Measurements from ENCODE around the gene SBF2.

Gene SBF2

DNA sequence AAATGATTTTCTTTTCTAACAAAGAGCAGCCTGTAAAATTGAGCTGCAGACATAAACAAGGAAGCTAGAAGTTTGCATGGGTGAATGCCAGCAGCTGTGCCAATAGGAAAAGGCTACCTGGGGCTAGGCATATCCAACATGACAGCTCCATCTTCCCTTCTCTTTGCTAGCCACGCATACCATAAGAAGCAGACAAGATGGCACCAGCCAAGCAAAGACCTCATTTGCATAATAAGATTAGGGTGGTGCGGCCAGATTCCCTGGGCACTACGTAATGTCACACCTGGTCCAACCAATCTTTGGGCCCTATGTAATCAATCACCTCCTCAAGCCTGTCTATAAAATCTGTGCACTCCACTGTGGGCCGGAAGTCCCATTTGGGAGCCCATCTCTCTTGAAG lies 521.8 kb downstream of the SBF2 start:
- peak; percentile 26 for DNase-seq
- TF ChIP-seq, protein P1, sequence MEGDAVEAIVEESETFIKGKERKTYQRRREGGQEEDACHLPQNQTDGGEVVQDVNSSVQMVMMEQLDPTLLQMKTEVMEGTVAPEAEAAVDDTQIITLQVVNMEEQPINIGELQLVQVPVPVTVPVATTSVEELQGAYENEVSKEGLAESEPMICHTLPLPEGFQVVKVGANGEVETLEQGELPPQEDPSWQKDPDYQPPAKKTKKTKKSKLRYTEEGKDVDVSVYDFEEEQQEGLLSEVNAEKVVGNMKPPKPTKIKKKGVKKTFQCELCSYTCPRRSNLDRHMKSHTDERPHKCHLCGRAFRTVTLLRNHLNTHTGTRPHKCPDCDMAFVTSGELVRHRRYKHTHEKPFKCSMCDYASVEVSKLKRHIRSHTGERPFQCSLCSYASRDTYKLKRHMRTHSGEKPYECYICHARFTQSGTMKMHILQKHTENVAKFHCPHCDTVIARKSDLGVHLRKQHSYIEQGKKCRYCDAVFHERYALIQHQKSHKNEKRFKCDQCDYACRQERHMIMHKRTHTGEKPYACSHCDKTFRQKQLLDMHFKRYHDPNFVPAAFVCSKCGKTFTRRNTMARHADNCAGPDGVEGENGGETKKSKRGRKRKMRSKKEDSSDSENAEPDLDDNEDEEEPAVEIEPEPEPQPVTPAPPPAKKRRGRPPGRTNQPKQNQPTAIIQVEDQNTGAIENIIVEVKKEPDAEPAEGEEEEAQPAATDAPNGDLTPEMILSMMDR (IDR thresholded peaks at IDR 0.05; ENCODE audit: low read depth, low read length) = no peak
- Histone ChIP-seq H3K4me3 (ENCODE audit: low read depth, low read length) (no peak overlapping the region), H3K9me3 (ENCODE audit: severe bottlenecking) (no peaks in the 10 kb centered on the region), H3K27ac (no peak overlapping the region), H3K36me3 (no peaks in the 10 kb centered on the region), H3K27me3 (ENCODE audit: insufficient read depth, low read depth, severe bottlenecking) (no peaks in the 10 kb centered on the region)

DNA sequence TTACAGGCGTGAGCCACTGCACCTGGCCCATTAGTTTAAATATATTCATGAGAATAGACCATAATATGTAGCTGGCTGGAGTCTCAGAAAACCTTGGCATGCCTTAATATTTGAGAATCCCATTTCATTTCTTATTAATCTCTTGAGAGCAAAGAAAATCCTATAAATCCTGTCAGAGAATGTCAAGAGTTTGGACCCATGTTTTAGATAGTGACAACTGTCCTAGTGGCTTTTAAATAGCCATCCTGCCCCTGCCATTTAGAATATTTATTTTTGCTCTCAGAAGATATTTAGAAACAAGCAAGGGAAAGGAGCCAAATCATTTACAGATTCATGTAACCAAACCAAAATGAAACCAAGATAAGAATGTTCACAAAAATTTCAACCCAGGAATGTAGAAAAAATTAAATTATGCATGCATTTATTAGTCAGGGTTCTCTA lies 522.9 kb downstream of the SBF2 start:
- H3K27ac ChIP-seq = no peak overlapping the region
- H3K27me3 ChIP-seq (ENCODE audit: insufficient read depth, low read depth, severe bottlenecking) = no peaks in the 10 kb centered on the region

DNA sequence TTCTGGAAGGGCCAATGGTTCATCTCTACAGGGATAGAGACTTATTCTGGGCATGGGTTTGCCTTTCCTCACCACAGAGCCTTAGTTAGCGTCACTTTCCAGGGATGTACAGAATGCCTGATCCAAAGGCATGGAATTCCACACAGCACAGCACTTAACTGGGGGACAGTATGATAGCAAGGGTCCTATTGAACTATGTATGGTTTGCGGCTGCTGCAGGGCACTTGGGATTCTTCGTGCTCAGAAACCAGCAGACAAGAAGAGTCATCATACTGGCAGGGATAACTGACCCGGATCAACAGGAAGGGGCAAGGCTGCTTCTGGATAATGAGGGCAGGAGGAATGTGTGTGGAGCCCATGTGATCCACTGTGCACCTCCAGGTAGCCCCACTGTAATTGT lies 524.4 kb downstream of the SBF2 start:
- TF ChIP-seq, protein P1 (IDR thresholded peaks at IDR 0.05; ENCODE audit: low read depth, low read length) = no peak
- no peaks in the 10 kb centered on the region for H3K9me3 ChIP-seq (ENCODE audit: severe bottlenecking)
- no peak for DNase-seq
- H3K4me3 ChIP-seq (ENCODE audit: low read depth, low read length) = no peak overlapping the region
- no peaks in the 10 kb centered on the region for H3K36me3 ChIP-seq
- no peaks in the 10 kb centered on the region for H3K27me3 ChIP-seq (ENCODE audit: insufficient read depth, low read depth, severe bottlenecking)
- no peak overlapping the region for H3K27ac ChIP-seq

More for the DNA sequence above, 522.9 kb downstream of the SBF2 start:
- DNase-seq = no peak
- TF ChIP-seq, protein P1 (IDR thresholded peaks at IDR 0.05; ENCODE audit: low read depth, low read length) = no peak
- no peaks in the 10 kb centered on the region for H3K36me3 ChIP-seq
- no peaks in the 10 kb centered on the region for H3K9me3 ChIP-seq (ENCODE audit: severe bottlenecking)
- no peak overlapping the region for H3K4me3 ChIP-seq (ENCODE audit: low read depth, low read length)

DNA sequence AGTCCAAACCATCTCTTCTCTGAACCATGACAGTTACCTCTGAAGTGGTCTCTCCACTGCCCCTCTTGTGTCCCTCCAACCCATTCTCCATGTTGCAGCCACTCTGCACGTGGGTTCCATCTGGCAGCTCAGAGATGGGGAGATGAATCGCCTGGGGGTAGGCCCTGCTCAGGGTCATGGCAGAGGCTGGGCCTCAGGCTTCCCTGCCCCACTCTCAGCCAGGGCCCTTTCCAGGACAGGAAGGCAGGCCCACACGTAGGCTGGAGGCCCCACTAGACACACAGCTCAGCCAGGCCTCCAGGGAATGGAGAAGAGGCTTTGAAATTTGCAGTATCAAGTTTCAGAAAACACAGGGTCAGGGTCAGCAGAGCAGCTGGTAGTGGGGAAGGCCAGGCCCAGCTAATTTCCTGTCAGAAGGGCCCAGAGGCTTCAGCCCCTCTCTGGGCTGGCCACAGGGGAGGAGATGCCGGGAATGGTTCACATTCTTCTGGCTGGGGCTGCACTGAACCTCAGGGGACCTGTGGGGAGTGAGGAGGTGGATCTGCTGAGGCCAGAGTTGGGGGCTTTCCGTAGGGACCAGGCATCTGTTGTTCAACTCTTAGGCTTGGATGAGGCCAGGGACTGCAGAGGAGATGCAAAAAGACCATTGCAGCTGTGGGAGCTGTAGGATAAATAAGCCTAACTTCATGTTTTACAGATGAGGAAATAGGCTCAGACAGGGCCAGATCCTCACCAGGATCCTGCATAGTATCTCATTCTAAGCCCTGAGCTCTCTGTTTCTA lies 528.5 kb downstream of the SBF2 start:
- Histone ChIP-seq H3K36me3 (no peaks in the 10 kb centered on the region), H3K4me3 (ENCODE audit: low read depth, low read length) (no peak overlapping the region), H3K27me3 (ENCODE audit: insufficient read depth, low read depth, severe bottlenecking) (no peaks in the 10 kb centered on the region), H3K27ac (no peak overlapping the region), H3K9me3 (ENCODE audit: severe bottlenecking) (no peaks in the 10 kb centered on the region)
- no peak for DNase-seq
- TF ChIP-seq, protein P1 (IDR thresholded peaks at IDR 0.05; ENCODE audit: low read depth, low read length) = no peak

DNA sequence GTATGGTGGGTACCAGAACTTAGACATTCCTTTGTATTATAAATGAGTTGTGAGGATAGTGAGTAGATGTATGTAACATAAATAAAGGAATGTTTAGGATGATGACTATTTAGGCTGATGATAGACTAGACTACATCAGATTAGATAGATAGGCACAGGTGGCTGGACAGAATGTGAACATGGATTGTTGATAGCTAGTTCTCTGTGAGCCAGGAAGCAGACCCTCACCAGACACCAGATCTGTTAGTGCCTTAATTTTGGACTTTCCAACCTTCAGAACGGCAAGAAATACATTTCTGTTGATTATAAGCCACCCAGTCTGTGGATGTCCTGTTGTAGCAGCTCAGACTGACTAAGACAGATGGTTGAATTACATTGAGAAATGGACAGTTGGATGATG lies 530.7 kb downstream of the SBF2 start:
- H3K27me3 ChIP-seq (ENCODE audit: insufficient read depth, low read depth, severe bottlenecking) = no peaks in the 10 kb centered on the region
- no peak for DNase-seq
- H3K9me3 ChIP-seq (ENCODE audit: severe bottlenecking) = no peaks in the 10 kb centered on the region
- H3K27ac ChIP-seq = no peak overlapping the region
- TF ChIP-seq, protein P1 (IDR thresholded peaks at IDR 0.05; ENCODE audit: low read depth, low read length) = no peak
- no peaks in the 10 kb centered on the region for H3K36me3 ChIP-seq
- no peak overlapping the region for H3K4me3 ChIP-seq (ENCODE audit: low read depth, low read length)

DNA sequence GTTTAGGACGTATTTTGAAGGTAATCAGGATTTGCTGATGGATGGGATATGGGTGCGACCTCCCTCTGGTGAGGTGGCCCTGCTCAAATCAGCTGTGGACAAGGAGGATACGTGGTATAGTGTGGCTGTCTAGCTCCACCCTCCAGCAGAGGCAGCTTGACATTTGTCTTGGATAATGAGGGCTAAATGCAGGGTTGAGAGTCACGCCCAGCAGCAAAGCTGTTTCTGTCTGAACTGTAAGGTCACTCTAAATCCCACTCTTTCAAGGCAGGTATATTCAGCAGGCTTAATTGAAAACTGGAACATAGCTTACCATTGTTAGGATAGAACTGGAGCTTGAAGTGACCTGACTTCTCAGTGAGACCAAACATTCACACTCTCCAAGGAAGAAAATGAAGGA lies 531.5 kb downstream of the SBF2 start:
- no peak for DNase-seq
- Histone ChIP-seq H3K27me3 (ENCODE audit: insufficient read depth, low read depth, severe bottlenecking) (no peaks in the 10 kb centered on the region), H3K4me3 (ENCODE audit: low read depth, low read length) (no peak overlapping the region), H3K9me3 (ENCODE audit: severe bottlenecking) (no peaks in the 10 kb centered on the region), H3K36me3 (no peaks in the 10 kb centered on the region), H3K27ac (no peak overlapping the region)
- TF ChIP-seq, protein P1 (IDR thresholded peaks at IDR 0.05; ENCODE audit: low read depth, low read length) = no peak

Measured in WERI-Rb-1 (cell line).